Astrocyte (in vitro differentiated cells and primary cell): Measurements from ENCODE around the gene CTSE. TPM values are rescaled to one million over a fixed set of nuclear protein-coding genes. Genes with fewer than 3 reads are reported as not detected.

Experiments used
- DNase-seq: peaks from one replicate; pipeline ENCODE4 v3.0.0-alpha.2; 2010; ENCODE audit warnings: low read depth
- FAIRE-seq: peaks from 2 replicates; lab custom pipeline; 2011; peaks lifted over from hg19 to GRCh38; lab: Jason Lieb, UNC
- H2AFZ ChIP-seq: 2 replicates; pipeline ENCODE4 v1.6.0; 2012; ENCODE audit warnings: low read depth, low read length, inconsistent platforms
- H3K27ac ChIP-seq: 2 replicates; pipeline ENCODE4 v1.5.1; 2011; ENCODE audit warnings: low read depth, low read length, inconsistent platforms
- H3K27me3 ChIP-seq: 2 replicates; pipeline ENCODE4 v1.6.0; 2011; ENCODE audit warnings: low read length, inconsistent platforms; ENCODE audit not compliant: insufficient read depth
- H3K36me3 ChIP-seq: 2 replicates; pipeline ENCODE4 v1.5.1; 2011; ENCODE audit warnings: low read length, inconsistent platforms; ENCODE audit not compliant: insufficient read depth
- H3K4me1 ChIP-seq: 2 replicates; pipeline ENCODE4 v1.5.1; 2011; ENCODE audit warnings: low read length, inconsistent platforms; ENCODE audit not compliant: insufficient read depth
- H3K4me2 ChIP-seq: 2 replicates; pipeline ENCODE4 v1.6.0; 2012; ENCODE audit warnings: low read length, inconsistent platforms
- H3K4me3 ChIP-seq: 2 replicates; pipeline ENCODE4 v1.5.1; 2011; ENCODE audit warnings: low read depth, mild to moderate bottlenecking, low read length, inconsistent platforms; ENCODE audit not compliant: insufficient read depth
- H3K79me2 ChIP-seq: 2 replicates; pipeline ENCODE4 v1.6.0; 2012; ENCODE audit warnings: mild to moderate bottlenecking, low read length, inconsistent platforms; ENCODE audit not compliant: insufficient read depth
- H3K9ac ChIP-seq: 2 replicates; pipeline ENCODE4 v1.6.0; 2012; ENCODE audit warnings: mild to moderate bottlenecking, low read length, inconsistent platforms
- H3K9me3 ChIP-seq: 2 replicates; pipeline ENCODE4 v1.5.1; 2012; ENCODE audit warnings: low read depth, mild to moderate bottlenecking, low read length, inconsistent platforms; ENCODE audit not compliant: insufficient read depth
- H4K20me1 ChIP-seq: 2 replicates; pipeline ENCODE4 v1.6.0; 2012; ENCODE audit warnings: low read length, inconsistent platforms; ENCODE audit not compliant: insufficient read depth
- H3K27ac Mint-ChIP-seq: one replicate; pipeline ENCODE4 v1.8.0; 2021; ENCODE audit warnings: mild to moderate bottlenecking, mixed read lengths; ENCODE audit not compliant: unreplicated experiment
- H3K27me3 Mint-ChIP-seq: one replicate; pipeline ENCODE4 v1.8.0; 2021; ENCODE audit warnings: low read depth, mixed read lengths; ENCODE audit not compliant: unreplicated experiment
- H3K36me3 Mint-ChIP-seq: one replicate; pipeline ENCODE4 v1.8.0; 2021; ENCODE audit warnings: low read depth, mixed read lengths; ENCODE audit not compliant: unreplicated experiment
- H3K4me1 Mint-ChIP-seq: one replicate; pipeline ENCODE4 v1.8.0; 2021; ENCODE audit warnings: low read depth, mixed read lengths; ENCODE audit not compliant: unreplicated experiment
- H3K4me3 Mint-ChIP-seq: one replicate; pipeline ENCODE4 v1.8.0; 2021; ENCODE audit warnings: mild to moderate bottlenecking, moderate library complexity, mixed read lengths; ENCODE audit not compliant: unreplicated experiment
- H3K9me3 Mint-ChIP-seq: one replicate; pipeline ENCODE4 v1.8.0; 2021; ENCODE audit warnings: mild to moderate bottlenecking, mixed read lengths; ENCODE audit not compliant: unreplicated experiment
- CTCF ChIP-seq: IDR thresholded peaks from 2 replicates; pipeline ENCODE4 v1.5.1; 2011; ENCODE audit warnings: low read depth, mild to moderate bottlenecking, inconsistent platforms, low read length, moderate library complexity; ENCODE audit not compliant: insufficient read depth
- EZH2 ChIP-seq: IDR thresholded peaks from 2 replicates; pipeline ENCODE4 v1.6.1; 2012; ENCODE audit warnings: mild to moderate bottlenecking, low read length, inconsistent platforms; ENCODE audit not compliant: insufficient read depth
- total RNA-seq: library from RNA; stranded (reverse); gene quantifications from 2 replicates; pipeline ENCODE4 v1.2.1, GENCODE V29; 2021

Gene CTSE
- total RNA-seq, 1 donor from 2014 or later, result not detected

GRCh38 chr1:206015071-206015470, 8.6 kb downstream of the CTSE start:
- Histone ChIP-seq H3K27me3 (peaks cover 2% of the 10 kb centered on the region), H3K9ac (no peak overlapping the region), H3K79me2 (no peaks in the 10 kb centered on the region), H2AFZ (no peak overlapping the region), H4K20me1 (no peaks in the 10 kb centered on the region), H3K27ac (no peak overlapping the region), H3K9me3 (no peaks in the 10 kb centered on the region), H3K36me3 (no peaks in the 10 kb centered on the region), H3K4me3 (no peak overlapping the region), H3K4me1 (no peaks in the 10 kb centered on the region), H3K4me2 (no peak overlapping the region)
- TF ChIP-seq CTCF, result no peak
- no peak for TF ChIP-seq EZH2
- no peak overlapping the region for H3K4me3 Mint-ChIP-seq
- H3K27ac Mint-ChIP-seq, result no peak overlapping the region
- peaks cover 4% of the 10 kb centered on the region for H3K9me3 Mint-ChIP-seq
- DNase-seq (no peak), FAIRE-seq (no peak)
- peaks cover 8% of the 10 kb centered on the region for H3K4me1 Mint-ChIP-seq
- H3K27me3 Mint-ChIP-seq, result peaks cover 13% of the 10 kb centered on the region
- no peaks in the 10 kb centered on the region for H3K36me3 Mint-ChIP-seq

GRCh38 chr1:206014601-206015000, 9.1 kb downstream of the CTSE start:
- Mint-ChIP-seq H3K4me3 (no peak overlapping the region), H3K4me1 (peaks cover 12% of the 10 kb centered on the region), H3K9me3 (peaks cover 4% of the 10 kb centered on the region), H3K27ac (no peak overlapping the region), H3K36me3 (no peaks in the 10 kb centered on the region), H3K27me3 (peaks cover 13% of the 10 kb centered on the region)
- Histone ChIP-seq H2AFZ (no peak overlapping the region), H3K27ac (no peak overlapping the region), H4K20me1 (no peaks in the 10 kb centered on the region), H3K4me3 (no peak overlapping the region), H3K36me3 (no peaks in the 10 kb centered on the region), H3K4me1 (no peaks in the 10 kb centered on the region), H3K9me3 (no peaks in the 10 kb centered on the region), H3K4me2 (no peak overlapping the region), H3K79me2 (no peaks in the 10 kb centered on the region), H3K27me3 (peaks cover 2% of the 10 kb centered on the region), H3K9ac (no peak overlapping the region)
- TF ChIP-seq CTCF (no peak), EZH2 (no peak)
- DNase-seq, result no peak
- FAIRE-seq, result no peak

- Mint-ChIP-seq H3K4me3 (no peak overlapping the region), H3K36me3 (no peaks in the 10 kb centered on the region), H3K27me3 (peaks cover 13% of the 10 kb centered on the region), H3K27ac (no peak overlapping the region), H3K4me1 (peaks cover 12% of the 10 kb centered on the region), H3K9me3 (peaks cover 4% of the 10 kb centered on the region)
- Histone ChIP-seq H3K36me3 (no peaks in the 10 kb centered on the region), H3K27me3 (peaks cover 2% of the 10 kb centered on the region), H3K79me2 (no peaks in the 10 kb centered on the region), H2AFZ (no peak overlapping the region), H3K9me3 (no peaks in the 10 kb centered on the region), H3K4me2 (no peak overlapping the region), H3K4me1 (no peaks in the 10 kb centered on the region), H3K9ac (no peak overlapping the region), H3K27ac (no peak overlapping the region), H3K4me3 (no peak overlapping the region), H4K20me1 (no peaks in the 10 kb centered on the region)
- no peak for TF ChIP-seq CTCF
- no peak for TF ChIP-seq EZH2
- no peak for DNase-seq
- no peak for FAIRE-seq
Measured at GRCh38 chr1:206013026-206013795, 10.5 kb downstream of the CTSE start.
